ENCODE results near the gene AFMID. TPM values are rescaled to one million over a fixed set of nuclear protein-coding genes. Genes with fewer than 3 reads are reported as not detected.

AFMID gene
- total and polyA plus RNA-seq, 2 of the 8 experiments (the other 6 are each of a cell fraction or from before 2014, with no cell fraction given) = 49.0 to 53.0 TPM

DNA sequence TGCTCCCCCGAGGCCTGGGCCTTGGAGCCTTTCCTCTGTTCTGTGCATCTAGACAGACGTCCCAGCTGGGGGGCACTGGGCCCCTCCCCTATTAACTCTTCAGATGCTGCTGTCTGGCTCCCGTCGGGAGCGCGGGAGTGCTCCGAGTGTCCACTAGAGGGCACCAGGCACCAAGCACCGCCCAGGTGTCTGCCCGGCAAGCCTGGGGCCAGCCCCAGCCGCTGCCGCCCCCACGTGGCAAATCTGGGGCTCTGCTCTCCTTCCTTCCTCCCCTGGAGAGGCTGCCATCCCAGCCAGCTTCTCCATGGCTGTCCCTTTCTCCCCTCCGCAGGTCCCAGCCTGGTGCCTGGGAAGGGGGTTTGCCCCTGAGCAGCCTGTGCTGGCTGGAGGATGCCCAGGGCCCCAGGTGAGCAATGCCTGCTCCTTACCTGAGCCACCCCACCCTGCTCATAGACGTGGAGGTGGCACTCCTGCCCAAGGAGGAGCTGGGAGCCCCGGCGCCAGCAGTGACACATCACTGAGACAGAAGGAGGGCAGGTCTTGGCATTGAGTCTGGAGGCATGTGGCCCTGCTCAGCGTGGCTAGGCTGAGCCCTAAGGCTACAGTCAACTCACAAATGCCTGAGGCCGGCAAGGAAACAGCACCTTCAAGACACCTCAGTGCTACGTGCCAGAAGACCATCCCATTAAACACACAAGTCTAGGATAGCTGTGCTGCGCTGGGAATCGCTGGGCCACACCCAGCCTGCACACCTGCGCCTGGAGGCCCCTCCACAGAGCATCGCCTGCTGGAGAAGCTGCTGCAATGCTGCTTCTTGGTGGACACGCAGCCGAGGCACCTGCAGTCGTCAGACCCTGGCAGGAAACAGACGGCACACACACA lies 64.0 kb downstream of the AFMID start (continued):
- TF ChIP-seq CTBP2 (IDR thresholded peaks at IDR 0.05; ENCODE audit: borderline replicate concordance, insufficient read depth, insufficient read length, low read length) (no peak), SRF (IDR thresholded peaks at IDR 0.05; ENCODE audit: low read depth, low read length) (no peak), FOSL1 (IDR thresholded peaks at IDR 0.05; ENCODE audit: insufficient read depth, low read depth, low read length) (no peak), ZNF274 (IDR thresholded peaks at IDR 0.05; ENCODE audit: borderline replicate concordance, extremely low read depth, low read length) (no peak), POU5F1 (IDR thresholded peaks at IDR 0.05; ENCODE audit: low read depth, low read length) (no peak), TAF1 (IDR thresholded peaks at IDR 0.05; ENCODE audit: low read depth, low read length) (no peak), PHF8 (conservative IDR thresholded peaks at IDR 0.05; ENCODE audit: low read depth, low read length) (0 out of 2 replicates have a peak, but pooled peaks have one; percentile 11), BRCA1 (IDR thresholded peaks at IDR 0.05; ENCODE audit: low read depth, low read length) (peak; percentile 23; the same call in 1 of the 2 replicates), CHD1 (IDR thresholded peaks at IDR 0.05; ENCODE audit: low read depth, low read length) (no peak)
- TF ChIP-seq, protein P1, sequence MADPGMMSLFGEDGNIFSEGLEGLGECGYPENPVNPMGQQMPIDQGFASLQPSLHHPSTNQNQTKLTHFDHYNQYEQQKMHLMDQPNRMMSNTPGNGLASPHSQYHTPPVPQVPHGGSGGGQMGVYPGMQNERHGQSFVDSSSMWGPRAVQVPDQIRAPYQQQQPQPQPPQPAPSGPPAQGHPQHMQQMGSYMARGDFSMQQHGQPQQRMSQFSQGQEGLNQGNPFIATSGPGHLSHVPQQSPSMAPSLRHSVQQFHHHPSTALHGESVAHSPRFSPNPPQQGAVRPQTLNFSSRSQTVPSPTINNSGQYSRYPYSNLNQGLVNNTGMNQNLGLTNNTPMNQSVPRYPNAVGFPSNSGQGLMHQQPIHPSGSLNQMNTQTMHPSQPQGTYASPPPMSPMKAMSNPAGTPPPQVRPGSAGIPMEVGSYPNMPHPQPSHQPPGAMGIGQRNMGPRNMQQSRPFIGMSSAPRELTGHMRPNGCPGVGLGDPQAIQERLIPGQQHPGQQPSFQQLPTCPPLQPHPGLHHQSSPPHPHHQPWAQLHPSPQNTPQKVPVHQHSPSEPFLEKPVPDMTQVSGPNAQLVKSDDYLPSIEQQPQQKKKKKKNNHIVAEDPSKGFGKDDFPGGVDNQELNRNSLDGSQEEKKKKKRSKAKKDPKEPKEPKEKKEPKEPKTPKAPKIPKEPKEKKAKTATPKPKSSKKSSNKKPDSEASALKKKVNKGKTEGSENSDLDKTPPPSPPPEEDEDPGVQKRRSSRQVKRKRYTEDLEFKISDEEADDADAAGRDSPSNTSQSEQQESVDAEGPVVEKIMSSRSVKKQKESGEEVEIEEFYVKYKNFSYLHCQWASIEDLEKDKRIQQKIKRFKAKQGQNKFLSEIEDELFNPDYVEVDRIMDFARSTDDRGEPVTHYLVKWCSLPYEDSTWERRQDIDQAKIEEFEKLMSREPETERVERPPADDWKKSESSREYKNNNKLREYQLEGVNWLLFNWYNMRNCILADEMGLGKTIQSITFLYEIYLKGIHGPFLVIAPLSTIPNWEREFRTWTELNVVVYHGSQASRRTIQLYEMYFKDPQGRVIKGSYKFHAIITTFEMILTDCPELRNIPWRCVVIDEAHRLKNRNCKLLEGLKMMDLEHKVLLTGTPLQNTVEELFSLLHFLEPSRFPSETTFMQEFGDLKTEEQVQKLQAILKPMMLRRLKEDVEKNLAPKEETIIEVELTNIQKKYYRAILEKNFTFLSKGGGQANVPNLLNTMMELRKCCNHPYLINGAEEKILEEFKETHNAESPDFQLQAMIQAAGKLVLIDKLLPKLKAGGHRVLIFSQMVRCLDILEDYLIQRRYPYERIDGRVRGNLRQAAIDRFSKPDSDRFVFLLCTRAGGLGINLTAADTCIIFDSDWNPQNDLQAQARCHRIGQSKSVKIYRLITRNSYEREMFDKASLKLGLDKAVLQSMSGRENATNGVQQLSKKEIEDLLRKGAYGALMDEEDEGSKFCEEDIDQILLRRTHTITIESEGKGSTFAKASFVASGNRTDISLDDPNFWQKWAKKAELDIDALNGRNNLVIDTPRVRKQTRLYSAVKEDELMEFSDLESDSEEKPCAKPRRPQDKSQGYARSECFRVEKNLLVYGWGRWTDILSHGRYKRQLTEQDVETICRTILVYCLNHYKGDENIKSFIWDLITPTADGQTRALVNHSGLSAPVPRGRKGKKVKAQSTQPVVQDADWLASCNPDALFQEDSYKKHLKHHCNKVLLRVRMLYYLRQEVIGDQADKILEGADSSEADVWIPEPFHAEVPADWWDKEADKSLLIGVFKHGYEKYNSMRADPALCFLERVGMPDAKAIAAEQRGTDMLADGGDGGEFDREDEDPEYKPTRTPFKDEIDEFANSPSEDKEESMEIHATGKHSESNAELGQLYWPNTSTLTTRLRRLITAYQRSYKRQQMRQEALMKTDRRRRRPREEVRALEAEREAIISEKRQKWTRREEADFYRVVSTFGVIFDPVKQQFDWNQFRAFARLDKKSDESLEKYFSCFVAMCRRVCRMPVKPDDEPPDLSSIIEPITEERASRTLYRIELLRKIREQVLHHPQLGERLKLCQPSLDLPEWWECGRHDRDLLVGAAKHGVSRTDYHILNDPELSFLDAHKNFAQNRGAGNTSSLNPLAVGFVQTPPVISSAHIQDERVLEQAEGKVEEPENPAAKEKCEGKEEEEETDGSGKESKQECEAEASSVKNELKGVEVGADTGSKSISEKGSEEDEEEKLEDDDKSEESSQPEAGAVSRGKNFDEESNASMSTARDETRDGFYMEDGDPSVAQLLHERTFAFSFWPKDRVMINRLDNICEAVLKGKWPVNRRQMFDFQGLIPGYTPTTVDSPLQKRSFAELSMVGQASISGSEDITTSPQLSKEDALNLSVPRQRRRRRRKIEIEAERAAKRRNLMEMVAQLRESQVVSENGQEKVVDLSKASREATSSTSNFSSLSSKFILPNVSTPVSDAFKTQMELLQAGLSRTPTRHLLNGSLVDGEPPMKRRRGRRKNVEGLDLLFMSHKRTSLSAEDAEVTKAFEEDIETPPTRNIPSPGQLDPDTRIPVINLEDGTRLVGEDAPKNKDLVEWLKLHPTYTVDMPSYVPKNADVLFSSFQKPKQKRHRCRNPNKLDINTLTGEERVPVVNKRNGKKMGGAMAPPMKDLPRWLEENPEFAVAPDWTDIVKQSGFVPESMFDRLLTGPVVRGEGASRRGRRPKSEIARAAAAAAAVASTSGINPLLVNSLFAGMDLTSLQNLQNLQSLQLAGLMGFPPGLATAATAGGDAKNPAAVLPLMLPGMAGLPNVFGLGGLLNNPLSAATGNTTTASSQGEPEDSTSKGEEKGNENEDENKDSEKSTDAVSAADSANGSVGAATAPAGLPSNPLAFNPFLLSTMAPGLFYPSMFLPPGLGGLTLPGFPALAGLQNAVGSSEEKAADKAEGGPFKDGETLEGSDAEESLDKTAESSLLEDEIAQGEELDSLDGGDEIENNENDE (IDR thresholded peaks at IDR 0.05; ENCODE audit: insufficient replicate concordance, low read length) = no peak

Measured in H1 (cell line).